Thyroid gland (tissue), 4 donors: Measurements from ENCODE around the gene ZNF473.

ENCODE experiments used
- POLR2A ChIP-seq, 2 donors: fragments of 450-650 bp; IDR thresholded peaks; one replicate each; pipeline ENCODE4 v1.6.1; 2017; ENCODE audit warnings: antibody characterized with exemption in 2 of 2, mild to moderate bottlenecking in 2 of 2, moderate library complexity in 1 of 2
- TF ChIP-seq, protein P1 (sequence below), 6 experiments: fragments of 200-600 bp in 3 of 6; fragments of 450-650 bp in 3 of 6; sonication (generic) in 3 of 6; IDR thresholded peaks; one replicate each; pipeline ENCODE4 v1.5.1; 2016 to 2019; ENCODE audit warnings: antibody characterized with exemption in 6 of 6, mild to moderate bottlenecking in 2 of 6, inconsistent platforms in 1 of 6, moderate library complexity in 1 of 6

DNA sequence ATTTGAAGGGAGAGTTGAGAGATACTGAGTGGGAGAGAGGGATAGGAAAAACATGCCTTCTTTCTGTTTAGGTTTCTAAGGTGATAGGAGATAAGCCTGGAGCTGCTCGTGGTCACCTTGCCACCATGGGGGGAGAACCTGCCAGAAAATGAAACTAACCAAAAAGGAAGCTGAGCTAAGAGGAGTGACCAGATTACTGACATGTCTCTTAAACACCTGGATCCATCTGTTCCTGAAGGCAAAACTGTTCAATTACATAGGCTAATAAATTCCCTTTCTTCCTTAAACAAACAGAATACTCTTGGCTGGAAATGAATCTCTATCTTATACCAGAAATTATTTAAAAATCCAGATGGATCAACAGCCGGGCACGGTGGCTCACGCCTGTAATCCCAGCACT lies 27.3 kb downstream of the ZNF473 start:
- TF ChIP-seq, protein P1, sequence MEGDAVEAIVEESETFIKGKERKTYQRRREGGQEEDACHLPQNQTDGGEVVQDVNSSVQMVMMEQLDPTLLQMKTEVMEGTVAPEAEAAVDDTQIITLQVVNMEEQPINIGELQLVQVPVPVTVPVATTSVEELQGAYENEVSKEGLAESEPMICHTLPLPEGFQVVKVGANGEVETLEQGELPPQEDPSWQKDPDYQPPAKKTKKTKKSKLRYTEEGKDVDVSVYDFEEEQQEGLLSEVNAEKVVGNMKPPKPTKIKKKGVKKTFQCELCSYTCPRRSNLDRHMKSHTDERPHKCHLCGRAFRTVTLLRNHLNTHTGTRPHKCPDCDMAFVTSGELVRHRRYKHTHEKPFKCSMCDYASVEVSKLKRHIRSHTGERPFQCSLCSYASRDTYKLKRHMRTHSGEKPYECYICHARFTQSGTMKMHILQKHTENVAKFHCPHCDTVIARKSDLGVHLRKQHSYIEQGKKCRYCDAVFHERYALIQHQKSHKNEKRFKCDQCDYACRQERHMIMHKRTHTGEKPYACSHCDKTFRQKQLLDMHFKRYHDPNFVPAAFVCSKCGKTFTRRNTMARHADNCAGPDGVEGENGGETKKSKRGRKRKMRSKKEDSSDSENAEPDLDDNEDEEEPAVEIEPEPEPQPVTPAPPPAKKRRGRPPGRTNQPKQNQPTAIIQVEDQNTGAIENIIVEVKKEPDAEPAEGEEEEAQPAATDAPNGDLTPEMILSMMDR (IDR thresholded peaks at IDR 0.05), result no peak
- no peak for TF ChIP-seq POLR2A (IDR thresholded peaks at IDR 0.05)
